GM12872 (cell line): ENCODE data around the gene FXYD4.
A peak's percentile ranks its signal among the peaks of the same experiment; 100 is the strongest.

Experiments
- TF ChIP-seq, protein P1 (sequence below): IDR thresholded peaks from 3 replicates; pipeline ENCODE4 v1.5.1; 2011; ENCODE audit warnings: low read depth, mild to moderate bottlenecking, low read length, moderate library complexity; ENCODE audit not compliant: insufficient read depth

The FXYD4 gene

DNA sequence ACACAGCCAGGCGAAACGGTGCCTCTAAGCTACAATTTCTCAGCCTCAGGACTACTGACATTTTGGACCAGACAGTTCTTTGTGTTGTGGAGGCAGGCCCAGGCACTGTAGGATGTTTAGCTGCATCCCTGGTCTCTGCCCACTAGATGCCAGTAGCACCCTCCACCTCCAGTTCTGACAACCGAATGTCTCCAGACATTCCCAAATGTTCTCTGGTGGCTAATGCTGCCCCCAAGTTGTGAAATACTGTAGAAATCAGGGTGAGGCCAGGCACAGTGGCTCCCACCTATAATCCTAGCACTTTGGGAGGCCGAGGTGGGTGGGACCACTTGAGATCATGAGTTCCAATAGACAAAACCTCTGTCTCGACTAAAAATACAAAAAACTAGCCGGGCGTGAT is 19.3 kb downstream of the FXYD4 start:
- TF ChIP-seq, protein P1, sequence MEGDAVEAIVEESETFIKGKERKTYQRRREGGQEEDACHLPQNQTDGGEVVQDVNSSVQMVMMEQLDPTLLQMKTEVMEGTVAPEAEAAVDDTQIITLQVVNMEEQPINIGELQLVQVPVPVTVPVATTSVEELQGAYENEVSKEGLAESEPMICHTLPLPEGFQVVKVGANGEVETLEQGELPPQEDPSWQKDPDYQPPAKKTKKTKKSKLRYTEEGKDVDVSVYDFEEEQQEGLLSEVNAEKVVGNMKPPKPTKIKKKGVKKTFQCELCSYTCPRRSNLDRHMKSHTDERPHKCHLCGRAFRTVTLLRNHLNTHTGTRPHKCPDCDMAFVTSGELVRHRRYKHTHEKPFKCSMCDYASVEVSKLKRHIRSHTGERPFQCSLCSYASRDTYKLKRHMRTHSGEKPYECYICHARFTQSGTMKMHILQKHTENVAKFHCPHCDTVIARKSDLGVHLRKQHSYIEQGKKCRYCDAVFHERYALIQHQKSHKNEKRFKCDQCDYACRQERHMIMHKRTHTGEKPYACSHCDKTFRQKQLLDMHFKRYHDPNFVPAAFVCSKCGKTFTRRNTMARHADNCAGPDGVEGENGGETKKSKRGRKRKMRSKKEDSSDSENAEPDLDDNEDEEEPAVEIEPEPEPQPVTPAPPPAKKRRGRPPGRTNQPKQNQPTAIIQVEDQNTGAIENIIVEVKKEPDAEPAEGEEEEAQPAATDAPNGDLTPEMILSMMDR = peak; percentile 60; the same call in 2 of the 3 replicates

DNA sequence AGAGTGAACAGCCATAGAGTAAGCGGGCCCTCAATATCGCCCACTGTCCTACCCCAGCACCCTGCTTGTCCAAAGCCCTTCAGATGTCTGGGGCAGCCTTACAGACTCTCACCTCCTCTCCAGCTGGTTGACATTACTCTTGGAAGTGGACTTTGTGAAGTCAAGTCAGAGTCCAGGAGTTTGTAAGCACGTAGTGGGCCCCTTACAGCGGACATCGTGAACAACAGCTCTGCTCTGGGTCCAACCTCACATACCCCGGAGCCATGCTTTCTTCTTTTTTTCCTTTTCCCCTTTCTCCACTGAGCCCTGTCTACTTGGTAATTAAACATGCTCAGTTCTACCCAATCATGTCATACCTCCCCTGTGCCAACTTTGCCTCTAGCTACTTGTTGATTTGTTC is 20.1 kb downstream of the FXYD4 start:
- TF ChIP-seq, protein P1 = no peak

DNA sequence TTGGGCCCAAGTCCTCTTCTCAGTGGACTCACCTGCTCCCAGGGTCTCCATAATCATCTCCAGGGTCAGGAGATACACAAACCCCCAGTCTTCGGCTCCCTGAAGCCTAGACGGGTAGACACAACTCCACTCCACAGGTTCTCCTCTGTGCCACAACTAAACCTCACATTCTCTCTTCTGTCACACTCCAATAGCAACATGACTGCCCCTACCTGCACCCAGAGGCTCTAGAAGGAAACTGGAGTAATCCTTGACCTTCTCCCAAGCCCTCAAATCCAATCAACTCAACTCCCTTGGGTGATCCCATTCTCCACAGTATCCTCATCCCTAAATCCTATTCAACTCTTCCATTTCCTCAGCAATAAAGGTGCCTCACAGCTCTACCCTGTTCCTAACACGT is 21.3 kb downstream of the FXYD4 start:
- TF ChIP-seq, protein P1 = no peak

DNA sequence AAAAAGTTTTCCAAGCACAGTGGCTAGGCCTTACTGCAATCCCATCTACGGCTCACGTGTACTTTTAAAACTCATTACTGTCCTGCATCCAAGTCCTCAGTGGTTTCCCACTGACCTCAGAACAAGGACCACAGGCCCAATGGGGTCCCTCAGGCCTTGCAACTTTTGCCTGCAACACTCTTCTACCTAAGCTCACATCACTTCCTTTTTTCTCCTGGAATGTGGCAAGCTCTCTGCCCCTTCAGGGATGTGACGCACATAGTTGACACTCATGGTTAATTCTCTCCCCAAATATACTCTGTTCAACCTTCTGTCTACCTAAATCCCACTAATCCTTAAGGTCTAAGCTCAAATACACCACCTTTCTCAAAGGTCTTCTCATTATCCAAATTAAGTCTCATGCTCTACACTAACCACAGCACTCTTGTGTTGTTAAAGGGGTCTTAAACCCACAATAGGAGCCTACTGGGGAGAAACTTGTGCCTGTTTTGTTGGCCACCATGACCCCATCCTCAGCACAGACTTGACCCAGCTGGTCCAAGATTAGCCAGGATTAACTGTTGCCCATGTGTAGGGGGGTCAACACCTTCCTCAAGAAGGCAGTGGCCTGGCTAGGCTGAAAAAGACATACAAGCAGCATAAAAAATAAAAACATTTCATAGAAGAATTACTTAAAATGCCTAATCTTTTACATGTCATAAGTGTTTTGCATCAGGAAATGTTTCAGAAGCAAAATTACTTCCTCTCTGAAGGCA is 22.3 kb downstream of the FXYD4 start:
- TF ChIP-seq, protein P1 = no peak

GRCh38 chr10:43394868-43395267 is 23.4 kb downstream of the FXYD4 start:
- TF ChIP-seq, protein P1 = no peak

DNA sequence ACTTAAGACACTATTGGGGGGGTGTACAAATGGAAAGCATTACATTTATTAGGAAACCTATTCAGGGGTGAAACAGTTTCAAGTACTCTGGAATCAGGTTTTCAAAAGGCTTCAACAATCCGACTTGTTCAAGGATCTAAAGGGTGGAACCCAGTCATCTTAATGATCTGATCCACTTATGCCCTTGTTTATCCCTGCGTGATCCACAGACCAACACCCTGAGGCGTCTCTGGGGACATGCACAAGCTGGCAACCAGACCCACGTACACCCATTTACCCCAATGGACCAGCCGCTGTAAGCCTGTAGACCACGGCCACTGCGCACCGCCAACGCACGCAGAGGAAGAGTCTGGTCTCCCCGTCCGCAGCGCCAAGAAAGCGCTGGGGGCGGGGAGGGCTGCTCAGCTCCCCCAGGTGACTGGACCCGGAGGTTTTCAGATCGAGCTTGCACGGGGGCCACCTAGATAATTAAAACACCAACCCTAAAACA is 24.2 kb downstream of the FXYD4 start:
- TF ChIP-seq, protein P1 = no peak

DNA sequence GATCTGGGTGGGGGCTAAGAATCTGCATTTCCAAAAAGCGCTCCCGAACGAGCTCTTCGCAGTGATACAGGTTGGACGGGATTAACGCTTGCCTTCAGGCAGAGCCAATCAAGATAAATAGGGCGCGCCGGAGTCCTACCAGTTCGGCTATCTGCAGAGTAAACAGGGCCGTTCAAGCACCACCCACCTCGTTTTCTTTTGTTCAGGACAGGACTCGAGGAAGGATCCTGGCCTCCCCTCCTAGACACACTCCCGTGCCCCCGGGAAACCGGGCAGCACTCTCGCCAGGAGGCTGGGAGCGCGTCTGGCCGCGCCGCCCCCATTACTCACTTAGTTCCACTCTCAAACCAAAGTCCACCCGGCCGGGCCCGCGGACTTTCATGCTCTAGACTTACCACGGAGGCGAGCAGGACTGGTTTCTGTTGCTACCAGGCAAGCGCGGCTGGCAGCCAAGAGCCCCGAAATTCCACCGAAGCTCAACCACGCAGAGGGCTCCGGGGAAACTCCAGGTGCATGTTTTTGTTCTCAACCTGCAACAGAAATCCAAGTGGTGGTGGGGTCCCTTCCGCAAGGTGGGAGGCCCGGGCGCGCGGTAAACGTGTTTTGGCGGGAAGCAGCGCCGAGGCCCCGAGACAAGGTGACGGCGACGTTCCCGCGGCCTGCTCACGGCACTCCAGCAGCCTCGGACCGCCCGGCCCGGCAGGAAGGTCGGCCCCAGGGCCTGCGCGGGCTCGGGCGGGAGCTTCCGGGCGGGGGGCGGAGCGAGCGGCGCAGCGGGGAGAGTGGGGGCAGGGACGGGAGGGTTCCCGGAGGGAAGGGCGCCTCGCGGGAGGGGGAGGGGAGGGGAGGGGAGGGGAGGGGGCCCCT is 24.9 kb downstream of the FXYD4 start:
- TF ChIP-seq, protein P1 = no peak
